ENCODE measurements around the gene ALG5.

The ALG5 gene

GRCh38 chr13:36999054-36999714, at the start of gene ALG5:
ALG5 (minus strand) TSS chr13:36999340; CDS start chr13:36999300, 40 bp downstream.
- H2AFZ ChIP-seq (ENCODE audit: low read length, unreplicated experiment): peak within 1 kb of the TSS; percentile 91

GRCh38 chr13:37047846-37048245, 48.7 kb upstream of the ALG5 start:
- Histone ChIP-seq H3K27me3 (ENCODE audit: insufficient read depth, low read length) (no peaks in the 10 kb centered on the region), H3K4me3 (ENCODE audit: low read depth, low read length) (no peak overlapping the region), H3K36me3 (ENCODE audit: insufficient read depth, low read length) (peaks cover 20% of the 10 kb centered on the region), H3K4me1 (ENCODE audit: control insufficient read depth, insufficient read depth, low read length, unreplicated experiment) (no peaks in the 10 kb centered on the region), H3K79me2 (ENCODE audit: control insufficient read depth, insufficient read depth, low read length, unreplicated experiment) (peaks cover 43% of the 10 kb centered on the region), H2AFZ (ENCODE audit: low read length, unreplicated experiment) (no peak overlapping the region), H3K27ac (ENCODE audit: low read depth, low read length) (no peak overlapping the region)

More at GRCh38 chr13:36999054-36999714, at the start of gene ALG5:
- Histone ChIP-seq H3K79me2 (ENCODE audit: control insufficient read depth, insufficient read depth, low read length, unreplicated experiment) (peaks cover 60% of the 10 kb centered on the region), H3K27me3 (ENCODE audit: insufficient read depth, low read length) (no peaks in the 10 kb centered on the region), H3K4me3 (ENCODE audit: low read depth, low read length) (peak within 1 kb of the TSS; percentile 95), H3K36me3 (ENCODE audit: insufficient read depth, low read length) (peaks cover 9% of the 10 kb centered on the region), H3K4me1 (ENCODE audit: control insufficient read depth, insufficient read depth, low read length, unreplicated experiment) (peaks cover 30% of the 10 kb centered on the region), H3K27ac (ENCODE audit: low read depth, low read length) (peak within 1 kb of the TSS; percentile 95)

- no peak overlapping the region for H3K4me3 ChIP-seq (ENCODE audit: low read depth, low read length)
- no peaks in the 10 kb centered on the region for H3K4me1 ChIP-seq (ENCODE audit: control insufficient read depth, insufficient read depth, low read length, unreplicated experiment)
- no peaks in the 10 kb centered on the region for H3K27me3 ChIP-seq (ENCODE audit: insufficient read depth, low read length)
- H3K36me3 ChIP-seq (ENCODE audit: insufficient read depth, low read length): peaks cover 20% of the 10 kb centered on the region
- H3K27ac ChIP-seq (ENCODE audit: low read depth, low read length): no peak overlapping the region
- H3K79me2 ChIP-seq (ENCODE audit: control insufficient read depth, insufficient read depth, low read length, unreplicated experiment): peaks cover 35% of the 10 kb centered on the region
- H2AFZ ChIP-seq (ENCODE audit: low read length, unreplicated experiment): no peak overlapping the region
These were observed 47.9 kb upstream of the ALG5 start for GRCh38 chr13:37047032-37047431.

- no peak overlapping the region for H2AFZ ChIP-seq (ENCODE audit: low read length, unreplicated experiment)
- no peak overlapping the region for H3K4me3 ChIP-seq (ENCODE audit: low read depth, low read length)
- no peaks in the 10 kb centered on the region for H3K27me3 ChIP-seq (ENCODE audit: insufficient read depth, low read length)
- no peaks in the 10 kb centered on the region for H3K4me1 ChIP-seq (ENCODE audit: control insufficient read depth, insufficient read depth, low read length, unreplicated experiment)
- H3K27ac ChIP-seq (ENCODE audit: low read depth, low read length): no peak overlapping the region
- peaks cover 23% of the 10 kb centered on the region for H3K36me3 ChIP-seq (ENCODE audit: insufficient read depth, low read length)
- H3K79me2 ChIP-seq (ENCODE audit: control insufficient read depth, insufficient read depth, low read length, unreplicated experiment): peaks cover 25% of the 10 kb centered on the region
These were observed 46.9 kb upstream of the ALG5 start for GRCh38 chr13:37046062-37046461.

GRCh38 chr13:37040789-37041188, 41.6 kb upstream of the ALG5 start:
- H3K79me2 ChIP-seq (ENCODE audit: control insufficient read depth, insufficient read depth, low read length, unreplicated experiment): no peaks in the 10 kb centered on the region
- H2AFZ ChIP-seq (ENCODE audit: low read length, unreplicated experiment): no peak overlapping the region
- H3K4me3 ChIP-seq (ENCODE audit: low read depth, low read length): no peak overlapping the region
- H3K27me3 ChIP-seq (ENCODE audit: insufficient read depth, low read length): no peaks in the 10 kb centered on the region
- H3K36me3 ChIP-seq (ENCODE audit: insufficient read depth, low read length): peaks cover 38% of the 10 kb centered on the region
- no peak overlapping the region for H3K27ac ChIP-seq (ENCODE audit: low read depth, low read length)
- no peaks in the 10 kb centered on the region for H3K4me1 ChIP-seq (ENCODE audit: control insufficient read depth, insufficient read depth, low read length, unreplicated experiment)

- Histone ChIP-seq H2AFZ (ENCODE audit: low read length, unreplicated experiment) (no peak overlapping the region), H3K36me3 (ENCODE audit: insufficient read depth, low read length) (peaks cover 39% of the 10 kb centered on the region), H3K27ac (ENCODE audit: low read depth, low read length) (no peak overlapping the region), H3K4me1 (ENCODE audit: control insufficient read depth, insufficient read depth, low read length, unreplicated experiment) (no peaks in the 10 kb centered on the region), H3K79me2 (ENCODE audit: control insufficient read depth, insufficient read depth, low read length, unreplicated experiment) (no peaks in the 10 kb centered on the region), H3K4me3 (ENCODE audit: low read depth, low read length) (no peak overlapping the region), H3K27me3 (ENCODE audit: insufficient read depth, low read length) (no peaks in the 10 kb centered on the region)
These were observed 40.8 kb upstream of the ALG5 start for GRCh38 chr13:37039896-37040295.

- Histone ChIP-seq H3K36me3 (ENCODE audit: insufficient read depth, low read length) (peaks cover 46% of the 10 kb centered on the region), H3K4me3 (ENCODE audit: low read depth, low read length) (no peak overlapping the region), H3K27ac (ENCODE audit: low read depth, low read length) (no peak overlapping the region), H3K4me1 (ENCODE audit: control insufficient read depth, insufficient read depth, low read length, unreplicated experiment) (no peaks in the 10 kb centered on the region), H2AFZ (ENCODE audit: low read length, unreplicated experiment) (no peak overlapping the region), H3K27me3 (ENCODE audit: insufficient read depth, low read length) (no peaks in the 10 kb centered on the region), H3K79me2 (ENCODE audit: control insufficient read depth, insufficient read depth, low read length, unreplicated experiment) (no peaks in the 10 kb centered on the region)
These were observed 38.1 kb upstream of the ALG5 start for GRCh38 chr13:37037241-37037640.

- no peaks in the 10 kb centered on the region for H3K27me3 ChIP-seq (ENCODE audit: insufficient read depth, low read length)
- H2AFZ ChIP-seq (ENCODE audit: low read length, unreplicated experiment): no peak overlapping the region
- no peak overlapping the region for H3K4me3 ChIP-seq (ENCODE audit: low read depth, low read length)
- no peaks in the 10 kb centered on the region for H3K79me2 ChIP-seq (ENCODE audit: control insufficient read depth, insufficient read depth, low read length, unreplicated experiment)
- H3K27ac ChIP-seq (ENCODE audit: low read depth, low read length): peak overlapping the region; percentile 9; the same call in 1 of the 2 replicates
- peaks cover 17% of the 10 kb centered on the region for H3K4me1 ChIP-seq (ENCODE audit: control insufficient read depth, insufficient read depth, low read length, unreplicated experiment)
- peaks cover 39% of the 10 kb centered on the region for H3K36me3 ChIP-seq (ENCODE audit: insufficient read depth, low read length)
These were observed 30.5 kb upstream of the ALG5 start for GRCh38 chr13:37029617-37030016.

GRCh38 chr13:37027639-37028038, 28.5 kb upstream of the ALG5 start:
- Histone ChIP-seq H3K4me3 (ENCODE audit: low read depth, low read length) (no peak overlapping the region), H3K4me1 (ENCODE audit: control insufficient read depth, insufficient read depth, low read length, unreplicated experiment) (peaks cover 28% of the 10 kb centered on the region), H3K79me2 (ENCODE audit: control insufficient read depth, insufficient read depth, low read length, unreplicated experiment) (no peaks in the 10 kb centered on the region), H3K27ac (ENCODE audit: low read depth, low read length) (no peak overlapping the region), H3K27me3 (ENCODE audit: insufficient read depth, low read length) (no peaks in the 10 kb centered on the region), H2AFZ (ENCODE audit: low read length, unreplicated experiment) (no peak overlapping the region), H3K36me3 (ENCODE audit: insufficient read depth, low read length) (peaks cover 34% of the 10 kb centered on the region)

- H3K27me3 ChIP-seq (ENCODE audit: insufficient read depth, low read length): no peaks in the 10 kb centered on the region
- H3K4me1 ChIP-seq (ENCODE audit: control insufficient read depth, insufficient read depth, low read length, unreplicated experiment): peaks cover 28% of the 10 kb centered on the region
- no peak overlapping the region for H2AFZ ChIP-seq (ENCODE audit: low read length, unreplicated experiment)
- no peak overlapping the region for H3K27ac ChIP-seq (ENCODE audit: low read depth, low read length)
- H3K36me3 ChIP-seq (ENCODE audit: insufficient read depth, low read length): peaks cover 34% of the 10 kb centered on the region; the same call in 1 of the 2 replicates
- H3K79me2 ChIP-seq (ENCODE audit: control insufficient read depth, insufficient read depth, low read length, unreplicated experiment): no peaks in the 10 kb centered on the region
- H3K4me3 ChIP-seq (ENCODE audit: low read depth, low read length): no peak overlapping the region
These were observed 27.6 kb upstream of the ALG5 start for GRCh38 chr13:37026771-37027170.

GRCh38 chr13:37023871-37024270, 24.7 kb upstream of the ALG5 start:
- peaks cover 24% of the 10 kb centered on the region for H3K4me1 ChIP-seq (ENCODE audit: control insufficient read depth, insufficient read depth, low read length, unreplicated experiment)
- H3K79me2 ChIP-seq (ENCODE audit: control insufficient read depth, insufficient read depth, low read length, unreplicated experiment): no peaks in the 10 kb centered on the region
- H3K27ac ChIP-seq (ENCODE audit: low read depth, low read length): no peak overlapping the region; the same call in 1 of the 2 replicates
- H3K4me3 ChIP-seq (ENCODE audit: low read depth, low read length): no peak overlapping the region
- no peaks in the 10 kb centered on the region for H3K27me3 ChIP-seq (ENCODE audit: insufficient read depth, low read length)
- peaks cover 34% of the 10 kb centered on the region for H3K36me3 ChIP-seq (ENCODE audit: insufficient read depth, low read length)
- no peak overlapping the region for H2AFZ ChIP-seq (ENCODE audit: low read length, unreplicated experiment)
